Measurements from ENCODE around the gene ZNF414. TPM values are rescaled to one million over a fixed set of nuclear protein-coding genes. Genes with fewer than 3 reads are reported as not detected.

The ZNF414 gene
- total and polyA plus RNA-seq, 9 of the 15 experiments (the other 6 are each of a cell fraction or from before 2014, with no cell fraction given), result 0.03 to 27.2 (median 2.2) TPM; not detected in 2

DNA sequence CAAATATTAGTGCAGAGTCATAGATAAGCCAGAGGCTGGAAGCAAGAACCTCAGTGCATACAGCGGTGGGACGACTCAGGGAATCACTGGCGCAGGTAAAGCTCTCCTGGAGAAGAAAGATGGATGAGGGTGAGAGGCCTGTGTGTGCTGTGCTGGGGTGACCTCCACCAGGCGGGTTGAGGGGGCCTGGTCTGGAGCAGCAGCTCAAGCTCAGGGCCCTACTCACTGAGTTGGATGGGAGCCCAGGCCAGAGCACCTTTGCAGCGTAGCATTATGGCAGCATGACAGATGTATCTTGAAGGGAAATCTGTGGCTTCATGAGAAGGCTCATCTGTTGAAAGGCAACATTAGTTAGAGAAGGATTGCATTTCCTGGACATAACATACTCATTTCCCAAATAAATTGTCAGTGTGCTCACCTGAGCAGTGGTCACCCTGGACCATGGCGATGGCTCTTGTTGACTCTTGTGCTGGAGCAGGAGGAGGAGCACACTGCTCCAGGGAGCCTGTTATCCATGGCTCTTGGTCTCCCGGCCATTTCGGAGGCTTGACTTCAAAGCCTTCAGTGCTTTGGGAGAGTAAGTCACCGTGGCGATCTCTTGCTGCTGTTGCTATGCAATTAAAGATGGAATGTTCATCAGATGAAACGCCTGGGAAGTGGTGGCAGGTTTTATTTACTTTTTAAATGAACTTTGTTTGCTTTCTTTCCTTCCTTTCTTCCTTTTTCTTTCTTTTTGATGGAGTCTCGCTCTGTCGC, 44.2 kb downstream of the ZNF414 start:
- TF ChIP-seq MECOM (CRISPR knock-in tag; IDR thresholded peaks at IDR 0.05) (no peak), ZNF696 (CRISPR knock-in tag; conservative IDR thresholded peaks at IDR 0.05) (no peak), ARHGAP35 (IDR thresholded peaks at IDR 0.05; ENCODE audit: partially characterized antibody) (no peak), POLR2G (IDR thresholded peaks at IDR 0.05; ENCODE audit: low read depth, low read length) (0 out of 2 replicates have a peak, but pooled peaks have one; percentile 26), TGIF2 (CRISPR knock-in tag; IDR thresholded peaks at IDR 0.05) (no peak), HES1 (IDR thresholded peaks at IDR 0.05; ENCODE audit: low read depth) (no peak), ZNF644 (tag; IDR thresholded peaks at IDR 0.05; ENCODE audit: low read depth) (no peak), CC2D1A (IDR thresholded peaks at IDR 0.05) (no peak), IRF2 (CRISPR knock-in tag; IDR thresholded peaks at IDR 0.05) (no peak)

More for the DNA sequence above, 44.2 kb downstream of the ZNF414 start:
- DNase-seq (ENCODE audit: extremely low read depth in 1 of 4, low spot score in 3 of 4) (no peak), FAIRE-seq (no peak), ATAC-seq (no peak; the same call in 2 of the 3 replicates)
- Histone ChIP-seq H4K20me1 (replicated peaks; ENCODE audit: control insufficient read depth, insufficient read depth, low read length) (no peaks in the 10 kb centered on the region; the same call in 1 of the 2 replicates), H3K27me3 (ENCODE audit: control insufficient read depth in 2 of 2, insufficient read depth in 2 of 2, low read length in 2 of 2) (no peaks in the 10 kb centered on the region), H3K4me3 (no peak overlapping the region), H3K9me3 (replicated peaks; ENCODE audit: control insufficient read depth, insufficient read depth, low read depth, low read length) (no peaks in the 10 kb centered on the region), H2AFZ (ENCODE audit: low read depth, low read length) (no peak overlapping the region), H3K4me1 (replicated peaks in 1 of 2; ENCODE audit: control insufficient read depth in 2 of 2, insufficient read depth in 2 of 2, low read length in 2 of 2) (no peaks in the 10 kb centered on the region), H3K27ac (ENCODE audit: extremely low read depth, low read depth, low read length) (no peak overlapping the region), H3K9ac (ENCODE audit: insufficient read depth in 1 of 2, low read depth in 2 of 2, low read length in 2 of 2) (0 out of 4 replicates have a peak overlapping the region, but pooled peaks of 1 of the 2 experiments have one; percentile 10), H3K36me3 (ENCODE audit: control insufficient read depth, insufficient read depth, low read length) (peaks cover 98% of the 10 kb centered on the region), H3K9me1 (ENCODE audit: control insufficient read depth, insufficient read depth, low read length) (no peaks in the 10 kb centered on the region), H3K79me2 (ENCODE audit: control insufficient read depth, insufficient read depth, low read length) (peaks cover 34% of the 10 kb centered on the region), H3K4me2 (ENCODE audit: insufficient read depth, low read length) (no peak overlapping the region)
- in situ Hi-C loops (cut with MboI), result no loop called here
- WGBS (ENCODE audit: insufficient coverage, low coverage, missing lambda C conversion rate), result 91% methylated on average over 13 of the region's 13 CpGs
- CTCF ChIA-PET (ENCODE audit: low intra/inter-chr PET ratio), result no interaction called here
- no TSS peak for BruUV-seq (replicated peaks)
- intact Hi-C loops (cut with micrococcal nuclease), result no loop called here
- POLR2A ChIA-PET, result interaction anchor here (0.7 to 0.8 kb wide), 2 partner anchors 11 to 21 kb away, joined by 3 read pairs; no protein-coding TSS in a partner anchor

Measured in K562 (cell line).